HepG2 (cell line): ENCODE results near the gene CCL27. TPM values are rescaled to one million over a fixed set of nuclear protein-coding genes. Genes with fewer than 3 reads are reported as not detected.

Experiments
- BCL6 ChIP-seq: IDR thresholded peaks from 2 replicates; pipeline ENCODE4 v1.6.1; 2016; ENCODE audit warnings: missing genetic modification reagents, missing compliant biosample characterization
- CEBPB ChIP-seq: IDR thresholded peaks from 2 replicates; pipeline ENCODE4 v1.6.1; 2011; ENCODE audit warnings: low read depth, low read length, improper control_type of control experiment, borderline replicate concordance
- GABPB1 ChIP-seq: IDR thresholded peaks from 2 replicates; pipeline ENCODE4 v1.6.1; 2016; ENCODE audit warnings: mild to moderate bottlenecking, missing genetic modification reagents, moderate library complexity, missing compliant biosample characterization
- GATAD1 ChIP-seq: IDR thresholded peaks from 2 replicates; pipeline ENCODE4 v1.6.1; 2016; ENCODE audit warnings: missing genetic modification reagents, missing compliant biosample characterization
- JDP2 ChIP-seq: sonication (generic); formaldehyde crosslinking; IDR thresholded peaks from 2 replicates; pipeline ENCODE4 v1.8.1; 2022; ENCODE audit warnings: missing genetic modification reagents, borderline replicate concordance
- KLF11 ChIP-seq: IDR thresholded peaks from 2 replicates; pipeline ENCODE4 v1.6.1; 2016; ENCODE audit warnings: missing compliant biosample characterization
- MBD4 ChIP-seq: IDR thresholded peaks from 2 replicates; pipeline ENCODE4 v1.6.1; 2012; ENCODE audit warnings: low read length, inconsistent platforms, borderline replicate concordance
- NCOA2 ChIP-seq: sonication (generic); formaldehyde crosslinking; IDR thresholded peaks from 2 replicates; pipeline ENCODE4 v1.8.0; 2022; ENCODE audit warnings: inconsistent platforms
- NR2C2 ChIP-seq: sonication (generic); formaldehyde crosslinking; IDR thresholded peaks from 2 replicates; pipeline ENCODE4 v1.4.0; 2020; ENCODE audit warnings: missing genetic modification reagents, mild to moderate bottlenecking, moderate library complexity, borderline replicate concordance
- SIN3A ChIP-seq: IDR thresholded peaks from 2 replicates; pipeline ENCODE4 v1.6.1; 2011; ENCODE audit warnings: low read depth, mild to moderate bottlenecking, control low read depth, low read length, borderline replicate concordance
- SP140L ChIP-seq: sonication (generic); formaldehyde crosslinking; IDR thresholded peaks from 2 replicates; pipeline ENCODE4 v1.4.0; 2020; ENCODE audit warnings: missing genetic modification reagents, borderline replicate concordance
- ZFX ChIP-seq: sonication (generic); formaldehyde crosslinking; IDR thresholded peaks from 2 replicates; pipeline ENCODE4 v1.4.0; 2020; ENCODE audit warnings: mild to moderate bottlenecking, low read depth, missing genetic modification reagents, moderate library complexity
- ZMYM4 ChIP-seq: sonication (generic); formaldehyde crosslinking; IDR thresholded peaks from 2 replicates; pipeline ENCODE4 v1.8.1; 2023; ENCODE audit warnings: mild to moderate bottlenecking, missing genetic modification reagents
- ZNF264 ChIP-seq: sonication (generic); formaldehyde crosslinking; IDR thresholded peaks from 2 replicates; pipeline ENCODE4 v1.4.0; 2020; ENCODE audit warnings: missing genetic modification reagents
- ZNF430 ChIP-seq: sonication (generic); formaldehyde crosslinking; IDR thresholded peaks from 2 replicates; pipeline ENCODE4 v1.9.0; 2021; ENCODE audit warnings: mild to moderate bottlenecking, missing genetic modification reagents
- ZNF432 ChIP-seq: sonication (generic); formaldehyde crosslinking; IDR thresholded peaks from 2 replicates; pipeline ENCODE4 v1.5.0; 2020; ENCODE audit warnings: missing genetic modification reagents, mild to moderate bottlenecking, borderline replicate concordance
- ZNF792 ChIP-seq: IDR thresholded peaks from 2 replicates; pipeline ENCODE4 v1.6.1; 2016
- polyA plus RNA-seq, 8 experiments: library from polyadenylated mRNA; depleted of rRNA in 3 of 8; stranded (reverse) in 7 of 8; unstranded in 1 of 8; fragments of >200 nt; fragmentation: Illumina TruSeq in 4 of 8; extraction: Trizol in 4 of 8; gene quantifications; 2 replicates each; pipeline versions ENCODE4 v1.2.1 to v1.2.3, GENCODE V29; 2011 to 2016; ENCODE audit warnings: low read depth in 4 of 8, missing spikeins in 1 of 8, mixed read lengths in 1 of 8; ENCODE audit not compliant: insufficient read depth in 1 of 8
- total RNA-seq, 5 experiments: library from RNA; depleted of rRNA; stranded (reverse); fragments of >200 nt; fragmentation: Illumina TruSeq; extraction: Trizol; gene quantifications; 2 replicates each; pipeline ENCODE4 v1.2.3, GENCODE V29; 2016; ENCODE audit warnings: low read depth in 1 of 5
- TF ChIP-seq, protein P1 (sequence below): sonication (generic); formaldehyde crosslinking; IDR thresholded peaks from 2 replicates; pipeline ENCODE4 v1.4.0; 2020; ENCODE audit warnings: missing genetic modification reagents
- TF ChIP-seq, protein P2 (sequence below): IDR thresholded peaks from 2 replicates; pipeline ENCODE4 v1.6.1; 2016; ENCODE audit warnings: missing genetic modification reagents, missing compliant biosample characterization
- TF ChIP-seq, protein P3 (sequence below): sonication (generic); formaldehyde crosslinking; IDR thresholded peaks from 2 replicates; pipeline ENCODE4 v1.5.0; 2020; ENCODE audit warnings: mild to moderate bottlenecking, missing genetic modification reagents, borderline replicate concordance

Gene CCL27
- total and polyA plus RNA-seq, 2 of the 13 experiments (the other 11 are each of a cell fraction or from before 2014, with no cell fraction given) = not detected

DNA sequence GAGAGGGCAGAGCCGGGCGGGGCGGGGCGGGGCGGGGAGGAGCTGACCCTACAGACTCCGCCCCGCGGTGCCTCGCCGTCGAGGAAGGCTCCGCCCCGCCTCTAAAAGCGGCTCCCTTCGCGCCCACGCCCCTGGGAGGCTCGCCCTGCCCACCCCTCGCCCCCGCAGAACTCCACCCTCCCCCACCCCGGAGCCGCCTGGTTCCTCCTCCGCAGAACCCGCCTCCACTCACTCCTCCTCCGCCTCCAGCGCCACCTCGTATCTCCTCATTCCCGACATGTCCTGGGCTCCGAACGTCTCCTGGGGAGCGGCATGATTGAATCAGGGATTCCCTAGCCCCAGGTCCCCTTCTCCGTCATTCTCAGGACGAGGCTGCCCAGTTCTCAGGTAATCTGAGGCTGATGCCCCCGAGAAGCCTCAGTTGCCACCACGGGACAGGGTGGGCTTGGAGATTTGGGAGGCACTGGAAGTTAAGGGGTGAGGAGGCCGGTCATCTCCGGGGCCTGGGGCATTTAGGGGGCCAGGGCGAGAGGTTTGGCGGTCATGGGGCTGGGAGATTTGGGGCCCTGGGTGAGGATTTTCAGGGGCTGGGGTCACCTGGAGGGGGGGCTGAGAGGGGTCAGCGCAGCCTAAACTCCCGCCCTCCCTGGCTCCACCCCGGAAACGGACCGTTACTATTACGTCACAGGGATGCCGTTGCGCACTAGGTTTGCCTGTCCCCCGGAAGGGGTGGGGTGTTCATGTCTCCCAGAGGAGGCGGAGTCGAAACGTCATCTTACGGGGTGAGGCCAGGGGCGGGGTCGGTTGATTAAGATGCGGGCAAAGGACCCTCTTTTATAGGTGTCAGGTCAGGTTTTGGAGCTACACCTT lies 3.2 kb upstream of the CCL27 start (continued):
- TF ChIP-seq, protein P1, sequence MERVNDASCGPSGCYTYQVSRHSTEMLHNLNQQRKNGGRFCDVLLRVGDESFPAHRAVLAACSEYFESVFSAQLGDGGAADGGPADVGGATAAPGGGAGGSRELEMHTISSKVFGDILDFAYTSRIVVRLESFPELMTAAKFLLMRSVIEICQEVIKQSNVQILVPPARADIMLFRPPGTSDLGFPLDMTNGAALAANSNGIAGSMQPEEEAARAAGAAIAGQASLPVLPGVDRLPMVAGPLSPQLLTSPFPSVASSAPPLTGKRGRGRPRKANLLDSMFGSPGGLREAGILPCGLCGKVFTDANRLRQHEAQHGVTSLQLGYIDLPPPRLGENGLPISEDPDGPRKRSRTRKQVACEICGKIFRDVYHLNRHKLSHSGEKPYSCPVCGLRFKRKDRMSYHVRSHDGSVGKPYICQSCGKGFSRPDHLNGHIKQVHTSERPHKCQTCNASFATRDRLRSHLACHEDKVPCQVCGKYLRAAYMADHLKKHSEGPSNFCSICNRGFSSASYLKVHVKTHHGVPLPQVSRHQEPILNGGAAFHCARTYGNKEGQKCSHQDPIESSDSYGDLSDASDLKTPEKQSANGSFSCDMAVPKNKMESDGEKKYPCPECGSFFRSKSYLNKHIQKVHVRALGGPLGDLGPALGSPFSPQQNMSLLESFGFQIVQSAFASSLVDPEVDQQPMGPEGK (CRISPR knock-in tag) = 0 out of 2 replicates have a peak, but pooled peaks have one; percentile 41
- no peak for TF ChIP-seq SP140L
- no peak for TF ChIP-seq ZNF432 (CRISPR knock-in tag)
- TF ChIP-seq, protein P2, sequence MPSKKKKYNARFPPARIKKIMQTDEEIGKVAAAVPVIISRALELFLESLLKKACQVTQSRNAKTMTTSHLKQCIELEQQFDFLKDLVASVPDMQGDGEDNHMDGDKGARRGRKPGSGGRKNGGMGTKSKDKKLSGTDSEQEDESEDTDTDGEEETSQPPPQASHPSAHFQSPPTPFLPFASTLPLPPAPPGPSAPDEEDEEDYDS (CRISPR knock-in tag) = peak; percentile 87
- peak; percentile 89 for TF ChIP-seq GABPB1 (CRISPR knock-in tag)
- 0 out of 2 replicates have a peak, but pooled peaks have one; percentile 21 for TF ChIP-seq ZNF430 (CRISPR knock-in tag)
- TF ChIP-seq GATAD1 (CRISPR knock-in tag) = peak; percentile 35; the same call in 1 of the 2 replicates
- TF ChIP-seq NR2C2 (CRISPR knock-in tag) = peak; percentile 0; the same call in 1 of the 2 replicates
- TF ChIP-seq JDP2 (CRISPR knock-in tag) = no peak
- TF ChIP-seq KLF11 (CRISPR knock-in tag) = no peak
- TF ChIP-seq BCL6 = peak; percentile 19; the same call in 1 of the 2 replicates
- peak; percentile 8; the same call in 1 of the 2 replicates for TF ChIP-seq ZMYM4 (CRISPR knock-in tag)
- no peak for TF ChIP-seq NCOA2 (CRISPR knock-in tag)
- TF ChIP-seq ZNF264 (CRISPR knock-in tag) = no peak
- no peak for TF ChIP-seq MBD4
- peak; percentile 73; the same call in 1 of the 2 replicates for TF ChIP-seq CEBPB
- TF ChIP-seq ZFX (CRISPR knock-in tag) = no peak
- TF ChIP-seq ZNF792 (CRISPR knock-in tag) = no peak
- TF ChIP-seq, protein P3, sequence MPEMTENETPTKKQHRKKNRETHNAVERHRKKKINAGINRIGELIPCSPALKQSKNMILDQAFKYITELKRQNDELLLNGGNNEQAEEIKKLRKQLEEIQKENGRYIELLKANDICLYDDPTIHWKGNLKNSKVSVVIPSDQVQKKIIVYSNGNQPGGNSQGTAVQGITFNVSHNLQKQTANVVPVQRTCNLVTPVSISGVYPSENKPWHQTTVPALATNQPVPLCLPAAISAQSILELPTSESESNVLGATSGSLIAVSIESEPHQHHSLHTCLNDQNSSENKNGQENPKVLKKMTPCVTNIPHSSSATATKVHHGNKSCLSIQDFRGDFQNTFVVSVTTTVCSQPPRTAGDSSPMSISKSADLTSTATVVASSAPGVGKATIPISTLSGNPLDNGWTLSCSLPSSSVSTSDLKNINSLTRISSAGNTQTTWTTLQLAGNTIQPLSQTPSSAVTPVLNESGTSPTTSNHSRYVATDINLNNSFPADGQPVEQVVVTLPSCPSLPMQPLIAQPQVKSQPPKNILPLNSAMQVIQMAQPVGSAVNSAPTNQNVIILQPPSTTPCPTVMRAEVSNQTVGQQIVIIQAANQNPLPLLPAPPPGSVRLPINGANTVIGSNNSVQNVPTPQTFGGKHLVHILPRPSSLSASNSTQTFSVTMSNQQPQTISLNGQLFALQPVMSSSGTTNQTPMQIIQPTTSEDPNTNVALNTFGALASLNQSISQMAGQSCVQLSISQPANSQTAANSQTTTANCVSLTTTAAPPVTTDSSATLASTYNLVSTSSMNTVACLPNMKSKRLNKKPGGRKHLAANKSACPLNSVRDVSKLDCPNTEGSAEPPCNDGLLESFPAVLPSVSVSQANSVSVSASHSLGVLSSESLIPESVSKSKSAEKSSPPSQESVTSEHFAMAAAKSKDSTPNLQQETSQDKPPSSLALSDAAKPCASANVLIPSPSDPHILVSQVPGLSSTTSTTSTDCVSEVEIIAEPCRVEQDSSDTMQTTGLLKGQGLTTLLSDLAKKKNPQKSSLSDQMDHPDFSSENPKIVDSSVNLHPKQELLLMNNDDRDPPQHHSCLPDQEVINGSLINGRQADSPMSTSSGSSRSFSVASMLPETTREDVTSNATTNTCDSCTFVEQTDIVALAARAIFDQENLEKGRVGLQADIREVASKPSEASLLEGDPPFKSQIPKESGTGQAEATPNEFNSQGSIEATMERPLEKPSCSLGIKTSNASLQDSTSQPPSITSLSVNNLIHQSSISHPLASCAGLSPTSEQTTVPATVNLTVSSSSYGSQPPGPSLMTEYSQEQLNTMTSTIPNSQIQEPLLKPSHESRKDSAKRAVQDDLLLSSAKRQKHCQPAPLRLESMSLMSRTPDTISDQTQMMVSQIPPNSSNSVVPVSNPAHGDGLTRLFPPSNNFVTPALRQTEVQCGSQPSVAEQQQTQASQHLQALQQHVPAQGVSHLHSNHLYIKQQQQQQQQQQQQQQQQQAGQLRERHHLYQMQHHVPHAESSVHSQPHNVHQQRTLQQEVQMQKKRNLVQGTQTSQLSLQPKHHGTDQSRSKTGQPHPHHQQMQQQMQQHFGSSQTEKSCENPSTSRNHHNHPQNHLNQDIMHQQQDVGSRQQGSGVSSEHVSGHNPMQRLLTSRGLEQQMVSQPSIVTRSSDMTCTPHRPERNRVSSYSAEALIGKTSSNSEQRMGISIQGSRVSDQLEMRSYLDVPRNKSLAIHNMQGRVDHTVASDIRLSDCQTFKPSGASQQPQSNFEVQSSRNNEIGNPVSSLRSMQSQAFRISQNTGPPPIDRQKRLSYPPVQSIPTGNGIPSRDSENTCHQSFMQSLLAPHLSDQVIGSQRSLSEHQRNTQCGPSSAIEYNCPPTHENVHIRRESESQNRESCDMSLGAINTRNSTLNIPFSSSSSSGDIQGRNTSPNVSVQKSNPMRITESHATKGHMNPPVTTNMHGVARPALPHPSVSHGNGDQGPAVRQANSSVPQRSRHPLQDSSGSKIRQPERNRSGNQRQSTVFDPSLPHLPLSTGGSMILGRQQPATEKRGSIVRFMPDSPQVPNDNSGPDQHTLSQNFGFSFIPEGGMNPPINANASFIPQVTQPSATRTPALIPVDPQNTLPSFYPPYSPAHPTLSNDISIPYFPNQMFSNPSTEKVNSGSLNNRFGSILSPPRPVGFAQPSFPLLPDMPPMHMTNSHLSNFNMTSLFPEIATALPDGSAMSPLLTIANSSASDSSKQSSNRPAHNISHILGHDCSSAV (CRISPR knock-in tag) = no peak
- no peak for TF ChIP-seq SIN3A
